H1 (cell line): ENCODE measurements around the gene FBXO7. TPM values are rescaled to one million over a fixed set of nuclear protein-coding genes. Genes with fewer than 3 reads are reported as not detected.

ENCODE experiments used
- CREB1 ChIP-seq: IDR thresholded peaks from 2 replicates; pipeline ENCODE4 v1.6.1; 2012; ENCODE audit warnings: inconsistent platforms
- EGR1 ChIP-seq: IDR thresholded peaks from 2 replicates; pipeline ENCODE4 v1.6.1; 2011; ENCODE audit warnings: low read depth, low read length, borderline replicate concordance
- PHF8 ChIP-seq: fragments of 200-600 bp; sonication (generic); conservative IDR thresholded peaks from 2 replicates; pipeline ENCODE4 v1.7.1; 2012; ENCODE audit warnings: low read depth, mild to moderate bottlenecking, inconsistent platforms, low read length, moderate library complexity
- SIX5 ChIP-seq: IDR thresholded peaks from 2 replicates; pipeline ENCODE4 v1.6.1; 2011; ENCODE audit warnings: mild to moderate bottlenecking, low read depth, low read length
- SUZ12 ChIP-seq: fragments of 200-600 bp; sonication (generic); IDR thresholded peaks from 2 replicates; pipeline ENCODE4 v1.6.1; 2012; ENCODE audit warnings: mild to moderate bottlenecking, inconsistent platforms, low read length, moderate library complexity, mixed read lengths
- polyA plus RNA-seq, 7 experiments: library from polyadenylated mRNA; depleted of rRNA in 3 of 7; stranded (reverse) in 5 of 7; unstranded in 2 of 7; fragments of >200 nt in 5 of 7; fragments of 200-250 nt in 2 of 7; gene quantifications; 1 replicate in 5 of 7; 2 replicates in 1 of 7; 4 replicates in 1 of 7; pipeline versions ENCODE4 v1.2.1 to v1.2.3, GENCODE V29; 2011 to 2013; ENCODE audit warnings: missing spikeins in 2 of 7, mixed read lengths in 2 of 7
- total RNA-seq: library from RNA; stranded (reverse); fragmentation: NEBNext Ultra II Directional; extraction: Animal tissue kit (Norgen Biotek cat#: 25700); gene quantifications from 2 replicates; pipeline ENCODE4 v1.2.1, GENCODE V29; 2021

Gene FBXO7
- total and polyA plus RNA-seq, 2 of the 8 experiments (the other 6 are each of a cell fraction or from before 2014, with no cell fraction given), result 62.7 to 76.1 TPM

GRCh38 chr22:32535531-32536190 lies 61.0 kb downstream of the FBXO7 start (continued):
- no peak for TF ChIP-seq CREB1
- no peak for TF ChIP-seq EGR1
- TF ChIP-seq SIX5, result no peak
- no peak for TF ChIP-seq PHF8
- TF ChIP-seq SUZ12, result no peak
